Right lobe of liver (tissue), 6 donors: ENCODE data around the gene S100PBP. TPM values are rescaled to one million over a fixed set of nuclear protein-coding genes. Genes with fewer than 3 reads are reported as not detected.
A peak's percentile ranks its signal among the peaks of the same experiment; 100 is the strongest.

Experiments
- ATAC-seq, 4 donors: fragments of 200-7000 bp; cut with Tn5 transposase; one replicate each; pipeline ENCODE4 v1.9.1; 2020; ENCODE audit warnings: mild to moderate bottlenecking in 4 of 4, moderate library complexity in 4 of 4
- DNase-seq, 3 donors: peaks; one replicate each; pipeline ENCODE4 v3.0.0-alpha.2; 2020
- H3K27ac ChIP-seq, 3 donors: fragments of 200-600 bp; one replicate each; pipeline ENCODE4 v1.8.0; 2022
- H3K27me3 ChIP-seq, 2 donors: fragments of 200-600 bp; one replicate each; pipeline ENCODE4 v1.8.0; 2022
- H3K36me3 ChIP-seq, 4 donors: fragments of 200-600 bp; sonication (generic) in 1 of 4; one replicate each; pipeline versions ENCODE4 v1.5.1 to v1.8.0; 2017 to 2022; ENCODE audit warnings: control low read depth in 1 of 4
- H3K4me1 ChIP-seq, 4 donors: fragments of 200-600 bp; sonication (generic) in 1 of 4; one replicate each; pipeline versions ENCODE4 v1.5.1 to v1.8.0; 2017 to 2022; ENCODE audit warnings: control low read depth in 1 of 4
- H3K4me3 ChIP-seq, 3 donors: fragments of 200-600 bp; one replicate each; pipeline ENCODE4 v1.8.0; 2022
- H3K9me3 ChIP-seq, 4 donors: fragments of 200-600 bp; sonication (generic) in 1 of 4; one replicate each; pipeline versions ENCODE4 v1.5.1 to v1.8.0; 2017 to 2022; ENCODE audit warnings: control low read depth in 1 of 4
- CTCF ChIP-seq, 4 donors: fragments of 200-600 bp in 3 of 4; fragments of 450-650 bp in 1 of 4; IDR thresholded peaks; one replicate each; pipeline versions ENCODE4 v1.5.1 to v1.8.0; 2016 to 2022; ENCODE audit warnings: antibody characterized with exemption in 4 of 4, mild to moderate bottlenecking in 2 of 4
- POLR2A ChIP-seq: fragments of 450-650 bp; IDR thresholded peaks from one replicate; pipeline ENCODE4 v1.6.1; 2017; ENCODE audit warnings: antibody characterized with exemption, mild to moderate bottlenecking
- WGBS: methylation state at CpG from one replicate; pipeline ENCODE4 v1.1.6; 2018; ENCODE audit warnings: low coverage, low lambda C conversion rate; ENCODE audit not compliant: insufficient coverage; ENCODE audit errors: missing lambda C conversion rate; 5-methylcytosine and 5-hydroxymethylcytosine counted together
- intact Hi-C, 2 donors: fragments of 100-400 bp; cut with DNase I; formaldehyde crosslinking; loops; one replicate each; pipeline versions ENCODE4 v1.11.2 to v1.14.1; 2022
- total RNA-seq, 6 experiments: library from RNA; depleted of rRNA in 2 of 6; stranded (reverse); fragments of >200 nt in 2 of 6; fragmentation: NEBNext Ultra II Directional in 3 of 6; extraction: Animal tissue kit (Norgen Biotek cat#: 25700) in 3 of 6; gene quantifications; one replicate each; pipeline versions ENCODE4 v1.1.0 to v1.2.4, GENCODE V29; 2016 to 2023
- donor health status: DM: no; HTN: yes; CAD: no.
- donor health status: DM: no; HTN: no; CAD: no.
- donor health status: DM: no; HTN: no; CAD: no.
- donor health status: DM: no; HTN: yes; CAD: no.
- donor health status: DM: no; HTN: yes; CAD: no.

The S100PBP gene
- total RNA-seq, 6 experiments from 2014 or later: 7.6 to 14.6 (median 10.5) TPM

- TF ChIP-seq CTCF (IDR thresholded peaks at IDR 0.05) (no peak), POLR2A (no peak)
- ATAC-seq (no peak), DNase-seq (no peak)
- Histone ChIP-seq H3K4me1 (peaks cover 0 to 28% (median 11%) of the 10 kb centered on the region in 4 donors), H3K27ac (no peak overlapping the region), H3K36me3 (peaks cover 0 to 44% (median 13%) of the 10 kb centered on the region in 4 donors), H3K4me3 (no peak overlapping the region), H3K27me3 (no peaks in the 10 kb centered on the region), H3K9me3 (no peaks in the 10 kb centered on the region)
- WGBS: 94% methylated on average over 4 of the region's 9 CpGs
- intact Hi-C loops: no loop called here
Observed at GRCh38 chr1:32811265-32811664, 6.2 kb upstream of the S100PBP start.

GRCh38 chr1:32811917-32812316 lies 5.5 kb upstream of the S100PBP start:
- no peaks in the 10 kb centered on the region for H3K27me3 ChIP-seq
- H3K36me3 ChIP-seq: peaks cover 0 to 38% (median 10%) of the 10 kb centered on the region in 4 donors
- H3K4me1 ChIP-seq: peaks cover 0 to 28% (median 11%) of the 10 kb centered on the region in 4 donors
- H3K27ac ChIP-seq: no peak overlapping the region
- DNase-seq: no peak
- no peaks in the 10 kb centered on the region for H3K9me3 ChIP-seq
- WGBS: 73% methylated on average over 2 of the region's 3 CpGs
- intact Hi-C loops: no loop called here
- ATAC-seq: no peak
- no peak for TF ChIP-seq CTCF (IDR thresholded peaks at IDR 0.05)
- TF ChIP-seq POLR2A: no peak
- no peak overlapping the region for H3K4me3 ChIP-seq

- no peak overlapping the region for H3K27ac ChIP-seq
- peaks cover 0 to 18% (median 4%) of the 10 kb centered on the region in 4 donors for H3K36me3 ChIP-seq
- no peak for DNase-seq
- H3K9me3 ChIP-seq: no peaks in the 10 kb centered on the region
- 66% methylated on average over 11 of the region's 11 CpGs for WGBS
- no peak overlapping the region for H3K4me3 ChIP-seq
- no peak for ATAC-seq
- intact Hi-C loops: no loop called here
- no peaks in the 10 kb centered on the region for H3K27me3 ChIP-seq
- TF ChIP-seq CTCF (IDR thresholded peaks at IDR 0.05) (peak in 1 of 4 donors; percentile 25), POLR2A (no peak)
- H3K4me1 ChIP-seq: peaks cover 0 to 36% (median 15%) of the 10 kb centered on the region in 4 donors
Observed at GRCh38 chr1:32813941-32814739, 3.3 kb upstream of the S100PBP start.

- Histone ChIP-seq H3K4me3 (peak overlapping the region; percentile 86 to 98 (median 90)), H3K27ac (peak overlapping the region; percentile 90 to 94 (median 94)), H3K36me3 (no peaks in the 10 kb centered on the region), H3K27me3 (no peaks in the 10 kb centered on the region), H3K9me3 (no peaks in the 10 kb centered on the region), H3K4me1 (peaks cover 0 to 35% (median 15%) of the 10 kb centered on the region in 4 donors)
- DNase-seq: no peak
- intact Hi-C loops: no loop called here
- TF ChIP-seq POLR2A (no peak), CTCF (IDR thresholded peaks at IDR 0.05) (no peak)
- 1% methylated on average over 14 of the region's 15 CpGs for WGBS
- ATAC-seq: peak; percentile 1 to 22 (median 11)
Observed at GRCh38 chr1:32816676-32817158, 736 bp upstream of the S100PBP start.
